K562 (cell line): ENCODE data around the gene YJEFN3. TPM values are rescaled to one million over a fixed set of nuclear protein-coding genes. Genes with fewer than 3 reads are reported as not detected.

Experiments
- ATAC-seq: fragments of 200-7000 bp; cut with Tn5 transposase; 3 replicates; pipeline ENCODE4 v1.9.1; 2020; ENCODE audit warnings: moderate library complexity
- BruUV-seq: library from RNA; stranded (reverse); fragments of 400-500 nt; replicated peaks from 2 replicates; lab custom pipeline; 2021; lab: Mats Ljungman, UMichigan
- CTCF ChIA-PET: fragments of 300-600 bp; formaldehyde crosslinking; extraction: SDS; loops from one replicate; lab custom pipeline; 2021; ENCODE audit warnings: low intra/inter-chr PET ratio; lab: Yijun Ruan, JAX
- POLR2A ChIA-PET: fragments of 300-600, 350-650 bp; sonication (Branson Sonifier 250); formaldehyde crosslinking; extraction: SDS; loops from one replicate; lab custom pipeline; 2021; ENCODE audit warnings: antibody characterized with exemption, inconsistent platforms; lab: Yijun Ruan, JAX
- DNase-seq, 4 experiments: peaks; one replicate each; pipeline versions ENCODE4 v3.0.0 to v3.0.0-alpha.2; 2011 to 2018; ENCODE audit warnings: low spot score in 3 of 4, mixed read lengths in 3 of 4; ENCODE audit errors: extremely low read depth in 1 of 4
- FAIRE-seq: peaks from 2 replicates; lab custom pipeline; 2011; peaks lifted over from hg19 to GRCh38; lab: Jason Lieb, UNC
- H2AFZ ChIP-seq: 2 replicates; pipeline ENCODE4 v1.6.0; 2011; ENCODE audit warnings: low read depth, low read length, control low read depth, inconsistent platforms
- H3K27ac ChIP-seq: fragments of 200-600 bp; 3 replicates; pipeline ENCODE4 v1.8.0; 2011; ENCODE audit warnings: low read depth, mild to moderate bottlenecking, control low read depth, inconsistent platforms, low read length, moderate library complexity, mixed read lengths; ENCODE audit errors: extremely low read depth
- H3K27me3 ChIP-seq, 2 experiments: fragments of 300-600 bp in 1 of 2; 2 replicates in 1 of 2; 3 replicates in 1 of 2; pipeline versions ENCODE4 v1.6.0 to v1.8.0; 2011; ENCODE audit warnings: inconsistent platforms in 2 of 2, low read length in 2 of 2, mild to moderate bottlenecking in 1 of 2, mixed read lengths in 1 of 2, moderate library complexity in 1 of 2; ENCODE audit not compliant: control insufficient read depth in 2 of 2, insufficient read depth in 2 of 2
- H3K36me3 ChIP-seq: fragments of 300-600 bp; 3 replicates; pipeline ENCODE4 v1.8.0; 2011; ENCODE audit warnings: mild to moderate bottlenecking, low read length, inconsistent platforms; ENCODE audit not compliant: control insufficient read depth, insufficient read depth
- H3K4me1 ChIP-seq, 2 experiments: fragments of 200-600 bp in 1 of 2; replicated peaks in 1 of 2; 2 replicates in 1 of 2; 3 replicates in 1 of 2; pipeline versions ENCODE4 v1.5.1 to v1.8.0; 2011; ENCODE audit warnings: inconsistent platforms in 2 of 2, low read length in 2 of 2, mild to moderate bottlenecking in 1 of 2, mixed read lengths in 1 of 2, moderate library complexity in 1 of 2; ENCODE audit not compliant: control insufficient read depth in 2 of 2, insufficient read depth in 2 of 2
- H3K4me2 ChIP-seq: 2 replicates; pipeline ENCODE4 v1.6.1; 2011; ENCODE audit warnings: low read length, control low read depth, inconsistent platforms, mixed read lengths; ENCODE audit not compliant: insufficient read depth
- H3K4me3 ChIP-seq: fragments of 200-600 bp; sonication (generic), shearing (Covaris generic); 2 replicates; pipeline ENCODE4 v1.5.1; 2016; ENCODE audit warnings: control low read depth, inconsistent platforms
- H3K79me2 ChIP-seq: fragments of 200-600 bp; 3 replicates; pipeline ENCODE4 v1.8.0; 2011; ENCODE audit warnings: low read length, inconsistent platforms; ENCODE audit not compliant: control insufficient read depth, insufficient read depth
- H3K9ac ChIP-seq, 2 experiments: 2 replicates each; pipeline versions ENCODE4 v1.6.0 to v1.6.1; 2011; ENCODE audit warnings: low read depth in 2 of 2, low read length in 2 of 2, control low read depth in 1 of 2, inconsistent platforms in 1 of 2, mild to moderate bottlenecking in 1 of 2, mixed read lengths in 1 of 2; ENCODE audit not compliant: insufficient read depth in 1 of 2
- H3K9me1 ChIP-seq: one replicate; pipeline ENCODE4 v1.6.0; 2011; ENCODE audit warnings: inconsistent platforms, mild to moderate bottlenecking, low read length, moderate library complexity; ENCODE audit not compliant: control insufficient read depth, insufficient read depth
- H3K9me3 ChIP-seq: replicated peaks from 2 replicates; pipeline ENCODE4 v1.5.1; 2011; ENCODE audit warnings: low read depth, low read length, inconsistent platforms; ENCODE audit not compliant: control insufficient read depth, insufficient read depth
- H4K20me1 ChIP-seq: replicated peaks from 2 replicates; pipeline ENCODE4 v1.6.1; 2011; ENCODE audit warnings: low read length, inconsistent platforms, mixed read lengths; ENCODE audit not compliant: control insufficient read depth, insufficient read depth
- POLR2G ChIP-seq: fragments of 200-400 bp; formaldehyde crosslinking; IDR thresholded peaks from 2 replicates; pipeline ENCODE4 v1.6.1; 2017; ENCODE audit warnings: low read depth, mild to moderate bottlenecking, antibody characterized with exemption, low read length, moderate library complexity
- RBM22 ChIP-seq: fragments of 200-400 bp; formaldehyde crosslinking; IDR thresholded peaks from 2 replicates; pipeline ENCODE4 v1.6.1; 2018; ENCODE audit warnings: low read length, low read depth; ENCODE audit not compliant: poor library complexity, severe bottlenecking
- ZNF589 ChIP-seq: fragments of 200-800 bp; sonication (Bioruptor generic); IDR thresholded peaks from 2 replicates; pipeline ENCODE4 v1.6.1; 2016; ENCODE audit warnings: low read depth, missing genetic modification characterization, missing compliant biosample characterization
- WGBS: fragments of 100-300 bp; shearing (Covaris generic); methylation state at CpG from one replicate; pipeline ENCODE4 v1.1.6; 2016; ENCODE audit warnings: low coverage, mixed read lengths; ENCODE audit not compliant: insufficient coverage; ENCODE audit errors: missing lambda C conversion rate; 5-methylcytosine and 5-hydroxymethylcytosine counted together
- in situ Hi-C: fragments of 300-500 bp; cut with MboI; formaldehyde crosslinking; loops from 4 replicates; pipeline ENCODE4 v1.15.0; 2018; ENCODE audit warnings: inconsistent platforms, mixed read lengths
- intact Hi-C: fragments of 100-400 bp; cut with micrococcal nuclease; formaldehyde crosslinking; loops from 2 replicates; pipeline ENCODE4 v1.14.2; 2022
- polyA plus RNA-seq, 8 experiments: library from polyadenylated mRNA; depleted of rRNA in 4 of 8; stranded (reverse) in 5 of 8; unstranded in 3 of 8; fragments of >200 nt; fragmentation: Nextera tagmentation in 2 of 8; fragmentation: Illumina TruSeq in 1 of 8; extraction: Ambion mirVana in 2 of 8; extraction: Trizol in 1 of 8; gene quantifications; 2 replicates each; pipeline versions ENCODE4 v1.2.1 to v1.2.3, GENCODE V29; 2011 to 2014; ENCODE audit warnings: inconsistent platforms in 1 of 8, missing spikeins in 1 of 8
- total RNA-seq, 7 experiments: library from RNA; depleted of rRNA in 6 of 7; stranded (reverse); fragments of >200 nt in 6 of 7; fragmentation: Illumina TruSeq in 2 of 7; extraction: Trizol in 2 of 7; gene quantifications; 2 replicates each; pipeline versions ENCODE4 v1.2.1 to v1.2.3, GENCODE V29; 2011 to 2021; ENCODE audit warnings: low replicate concordance in 1 of 7

YJEFN3 gene
- total and polyA plus RNA-seq, 9 of the 15 experiments (the other 6 are each of a cell fraction or from before 2014, with no cell fraction given) = 0.04 to 5.8 (median 1.3) TPM; not detected in 1

DNA sequence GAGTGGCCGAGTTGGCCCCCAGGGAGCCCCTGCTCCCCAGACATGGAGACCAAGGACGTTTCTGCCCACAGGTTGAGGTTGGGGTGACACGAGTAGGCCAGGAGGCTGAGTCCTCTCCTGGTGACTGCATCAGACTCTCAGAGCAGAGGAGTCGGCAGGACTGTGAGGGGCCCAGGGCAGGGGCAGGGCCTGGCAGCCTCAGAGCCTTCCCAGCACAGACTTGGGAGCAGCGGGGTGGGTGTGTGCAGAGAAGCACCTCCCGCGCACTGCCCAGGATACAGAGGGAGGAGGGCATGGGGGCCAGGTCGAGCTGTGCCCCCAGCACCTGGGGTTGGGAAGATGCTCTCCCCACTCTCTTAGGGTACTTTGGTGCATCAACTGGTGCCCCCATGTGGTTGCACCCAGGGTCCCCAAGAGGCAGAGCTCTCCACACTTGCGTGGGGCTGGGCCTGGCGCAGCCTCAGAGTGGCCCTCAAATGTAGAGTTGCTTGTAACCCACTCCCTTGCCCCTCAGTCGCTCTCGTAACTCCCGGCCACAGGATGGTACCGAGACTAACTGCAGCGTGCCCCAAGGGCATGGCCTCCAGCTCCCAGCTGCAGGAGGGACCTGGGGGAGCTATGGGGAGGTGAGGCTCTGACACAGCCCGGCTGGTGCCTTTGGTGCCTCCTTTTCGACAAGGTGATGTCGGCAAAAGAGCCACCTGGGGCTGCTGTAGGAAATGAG, 29.3 kb upstream of the YJEFN3 start:
- BruUV-seq = no TSS peak
- DNase-seq (no peak), ATAC-seq (no peak), FAIRE-seq (no peak)
- peaks cover 11% of the 10 kb centered on the region; the same call in 2 of the 3 replicates for H3K79me2 ChIP-seq
- H3K9me1 ChIP-seq = no peaks in the 10 kb centered on the region
- in situ Hi-C loops (no loop called here), intact Hi-C loops (no loop called here)
- H3K9ac ChIP-seq = no peak overlapping the region
- TF ChIP-seq POLR2G = peak; percentile 56; the same call in 1 of the 2 replicates
- TF ChIP-seq ZNF589 (CRISPR knock-in tag) = no peak
- peak; percentile 67 for TF ChIP-seq RBM22
- 89% methylated on average over 15 of the region's 18 CpGs for WGBS
- no peak overlapping the region for H3K27ac ChIP-seq
- CTCF ChIA-PET = no interaction called here
- POLR2A ChIA-PET = interaction anchor here (0.6 kb wide), 1 partner anchor 48 kb away, joined by 3 read pairs; no protein-coding TSS in a partner anchor
- no peaks in the 10 kb centered on the region for H3K27me3 ChIP-seq
- no peak overlapping the region for H3K4me3 ChIP-seq
- H3K9me3 ChIP-seq = no peaks in the 10 kb centered on the region
- H2AFZ ChIP-seq = no peak overlapping the region
- H3K4me1 ChIP-seq = peaks cover 0 to 21% of the 10 kb centered on the region in 2 experiments; a peak in 2 of 5 replicates
- H4K20me1 ChIP-seq = 0 out of 2 replicates have a peak, but pooled peaks cover 6% of the 10 kb centered on the region
- peaks cover 98% of the 10 kb centered on the region for H3K36me3 ChIP-seq
- no peak overlapping the region for H3K4me2 ChIP-seq
